NCI-H446 (cell line): Measurements from ENCODE around the gene FBXO5.
"Not testable (repeated sequence)": the region's sequence is repeated elsewhere in the genome, so short reads cannot be mapped to it uniquely, and the experiment has no call there.

ENCODE experiments used
- DNase-seq, 2 experiments: peaks; one replicate each; lab custom pipeline; 2025; lab: John Stamatoyannopoulos, UW

Gene FBXO5, protein sequence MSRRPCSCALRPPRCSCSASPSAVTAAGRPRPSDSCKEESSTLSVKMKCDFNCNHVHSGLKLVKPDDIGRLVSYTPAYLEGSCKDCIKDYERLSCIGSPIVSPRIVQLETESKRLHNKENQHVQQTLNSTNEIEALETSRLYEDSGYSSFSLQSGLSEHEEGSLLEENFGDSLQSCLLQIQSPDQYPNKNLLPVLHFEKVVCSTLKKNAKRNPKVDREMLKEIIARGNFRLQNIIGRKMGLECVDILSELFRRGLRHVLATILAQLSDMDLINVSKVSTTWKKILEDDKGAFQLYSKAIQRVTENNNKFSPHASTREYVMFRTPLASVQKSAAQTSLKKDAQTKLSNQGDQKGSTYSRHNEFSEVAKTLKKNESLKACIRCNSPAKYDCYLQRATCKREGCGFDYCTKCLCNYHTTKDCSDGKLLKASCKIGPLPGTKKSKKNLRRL

DNA sequence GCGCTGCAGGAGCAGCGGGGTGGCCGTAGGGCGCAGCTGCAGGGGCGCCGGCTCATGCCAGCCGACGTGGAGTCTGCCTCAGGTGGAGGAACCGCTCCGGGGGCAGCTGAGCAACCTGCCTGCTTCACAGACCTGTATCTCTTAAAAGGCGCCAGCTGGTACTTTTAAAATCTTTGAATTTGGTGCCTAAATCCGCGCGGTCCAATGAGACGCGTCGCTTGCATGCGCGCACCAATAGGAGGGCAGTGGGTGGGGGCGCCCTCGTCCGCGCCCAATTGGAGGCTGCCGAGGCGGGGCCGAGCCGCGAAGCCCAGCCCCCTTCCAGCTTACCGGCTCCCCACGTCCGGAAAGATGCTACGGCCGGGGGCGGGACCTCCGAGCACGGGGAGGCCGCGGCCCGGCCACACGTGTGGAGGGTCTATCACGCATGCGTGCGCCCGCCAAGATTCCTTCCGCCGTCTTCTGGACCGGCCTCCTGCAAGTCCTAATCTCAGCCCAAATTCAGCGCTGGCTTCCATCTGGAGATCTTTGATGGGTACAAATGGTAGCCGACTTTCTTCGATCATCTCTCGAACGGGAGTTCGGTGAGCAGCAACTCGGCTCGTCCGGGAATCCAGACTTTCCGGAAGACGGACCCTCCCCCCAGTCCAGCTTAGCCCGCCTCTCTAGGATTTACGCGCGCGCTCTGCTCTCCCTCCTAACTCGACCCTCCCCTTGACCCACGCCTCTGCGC is at the start of gene FBXO5:
Gene FBXO5 (minus strand): TSS at position 138 of the 733 bp plus-strand sequence. CDS start 82 bp downstream, at position 56.
- peak; percentile 89 to 96 for DNase-seq

DNA sequence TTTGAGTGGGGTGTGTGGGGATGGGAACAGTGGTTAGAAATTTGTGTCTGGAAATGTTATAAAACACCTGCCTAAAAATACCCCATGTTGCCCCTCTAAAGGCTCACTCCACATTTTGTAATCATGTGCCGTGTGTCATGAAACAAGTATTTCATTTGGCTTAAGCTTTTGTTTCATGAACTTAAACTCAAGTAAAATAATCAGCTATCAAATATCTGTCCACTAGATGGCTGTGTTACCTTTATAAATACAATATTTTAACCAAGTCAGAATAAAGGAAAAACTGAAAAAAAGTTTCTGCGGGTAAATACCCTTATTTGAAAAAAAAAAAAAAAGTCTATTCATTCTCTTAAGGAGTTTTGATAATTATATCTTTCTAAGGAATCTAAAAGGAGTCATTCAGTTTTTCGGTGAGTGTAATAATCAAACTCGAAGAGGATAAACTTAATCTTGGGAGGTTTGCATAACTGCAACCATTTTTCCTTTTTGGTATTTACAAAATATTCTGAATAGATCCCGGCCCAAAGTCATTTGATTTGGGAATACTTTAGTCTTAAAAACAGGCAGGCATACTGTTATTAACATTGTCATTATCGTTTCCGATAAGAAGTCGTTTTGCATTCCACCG is 49.5 kb upstream of the FBXO5 start:
- no peak for DNase-seq

DNA sequence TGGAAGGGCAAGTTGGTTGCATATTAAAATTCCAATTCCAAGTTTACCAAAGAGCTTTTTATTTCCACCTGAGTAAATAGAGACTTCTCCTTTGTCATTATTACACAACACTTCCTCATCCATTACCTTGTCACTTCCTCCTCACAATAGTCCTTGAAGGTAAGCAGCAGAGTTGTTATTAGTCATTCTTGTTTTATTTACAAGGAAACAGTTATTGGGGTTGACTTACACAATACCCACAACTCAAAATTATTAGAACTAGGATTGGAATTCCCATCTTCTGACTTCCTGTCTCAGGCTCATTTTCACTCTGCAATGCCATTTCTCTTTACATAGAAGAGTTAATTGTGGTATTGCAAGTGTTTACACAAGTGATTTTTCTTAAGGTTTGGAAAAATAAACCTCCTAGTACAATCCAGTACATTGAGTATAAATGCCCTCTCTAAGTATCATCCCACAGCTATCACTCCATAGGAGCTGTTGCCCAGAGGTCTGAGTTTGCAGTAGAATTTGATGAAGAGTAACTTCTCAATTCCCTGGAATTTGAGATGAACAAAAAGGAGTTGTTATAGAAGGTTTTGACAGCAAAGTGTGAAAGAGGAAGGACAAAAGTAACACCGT is 48.6 kb upstream of the FBXO5 start:
- DNase-seq: no peak

DNA sequence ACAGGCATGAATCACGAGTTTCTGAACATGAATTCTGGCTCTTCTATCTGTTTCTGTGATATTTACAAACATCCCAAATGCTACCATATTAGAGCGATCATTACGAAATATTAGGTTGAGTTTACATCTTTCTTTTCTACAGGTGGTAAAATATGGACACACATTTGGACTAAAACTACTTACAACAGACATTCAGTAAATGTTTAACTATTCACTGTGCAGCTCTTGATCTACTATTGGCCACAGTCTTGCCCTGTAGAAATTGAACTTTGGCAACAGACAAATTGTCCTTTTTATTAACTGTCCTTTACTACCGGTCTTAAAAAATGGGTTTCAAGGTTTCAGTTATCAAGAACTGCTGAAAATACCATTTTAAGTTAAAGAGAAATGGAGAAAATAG is 46.1 kb upstream of the FBXO5 start:
- DNase-seq: no peak

DNA sequence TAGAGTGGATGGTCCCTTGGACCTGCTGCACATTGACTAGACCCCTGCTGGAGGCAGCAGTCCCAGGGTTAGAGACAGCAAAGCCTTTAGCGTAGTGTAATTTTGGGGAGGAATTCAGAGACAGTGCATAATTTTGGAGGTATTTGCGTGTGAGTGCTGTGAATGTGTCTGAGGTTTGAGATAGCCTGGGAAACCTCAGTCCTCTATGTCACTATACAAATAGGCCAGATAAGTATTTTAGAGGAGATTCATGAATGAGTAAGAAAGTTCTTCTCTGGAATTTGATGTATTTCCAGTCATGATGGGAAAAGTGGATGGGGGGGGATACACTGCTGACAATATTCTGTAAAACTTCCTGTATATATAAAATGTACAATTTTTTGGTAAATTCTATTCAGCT is 45.4 kb upstream of the FBXO5 start:
- DNase-seq: no peak

DNA sequence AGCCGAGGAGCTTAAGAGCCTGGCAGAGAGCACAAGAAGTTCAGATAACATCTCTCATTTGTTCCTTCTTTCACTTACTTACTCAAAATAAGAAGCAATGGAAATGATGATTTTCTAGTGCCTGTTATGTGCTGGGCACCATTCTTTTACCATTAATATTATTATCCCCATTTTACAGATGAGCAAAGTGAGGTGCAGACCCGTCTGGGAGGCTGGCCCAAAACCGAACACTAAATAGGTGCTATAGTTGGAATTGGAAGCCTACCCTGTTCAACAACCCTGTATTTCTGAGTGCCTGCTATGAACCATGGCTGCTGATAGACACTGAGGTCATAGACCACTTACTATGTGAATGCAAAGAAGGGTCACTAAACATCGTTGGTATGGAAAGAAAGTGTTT is 44.6 kb upstream of the FBXO5 start:
- DNase-seq: no peak

DNA sequence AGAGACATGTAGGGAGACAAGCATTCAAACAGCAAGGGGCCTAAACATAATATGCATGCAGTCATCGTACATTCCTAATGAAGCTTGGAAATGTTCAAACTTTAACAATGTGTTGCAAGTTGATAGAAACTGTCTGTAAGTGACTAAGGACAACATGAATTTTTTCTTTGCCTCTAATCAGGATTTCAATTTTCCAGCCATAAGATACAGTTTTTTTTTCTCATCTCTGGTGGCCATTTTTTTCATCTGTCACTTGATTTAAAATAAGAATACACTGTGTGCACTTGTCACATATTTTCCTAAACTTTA is 41.8 kb upstream of the FBXO5 start:
- no peak for DNase-seq

GRCh38 chr6:153023977-153024708 is 41.3 kb upstream of the FBXO5 start:
- DNase-seq: peak; percentile 20 to 56

DNA sequence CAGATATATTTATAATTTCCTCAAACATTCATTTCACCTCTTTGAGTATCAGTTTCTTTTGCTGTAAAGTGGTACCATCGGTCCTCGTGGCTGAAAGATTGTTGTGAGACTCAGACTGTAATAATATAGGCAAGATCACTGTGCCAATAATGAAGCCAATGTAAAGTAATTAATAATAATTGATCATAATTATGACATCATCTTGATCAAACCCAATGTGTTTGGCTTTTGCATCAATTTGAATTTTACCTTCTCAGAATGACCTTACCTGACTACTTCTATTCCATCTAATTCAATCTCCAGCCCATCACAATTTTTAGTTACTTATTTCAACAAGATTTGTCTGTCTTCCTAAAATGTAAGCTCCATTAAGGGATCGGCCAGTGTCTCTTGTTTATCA is 35.5 kb upstream of the FBXO5 start:
- no peak for DNase-seq

GRCh38 chr6:153016846-153017245 is 34.0 kb upstream of the FBXO5 start:
- no peak for DNase-seq

- DNase-seq: no peak
These were observed 32.3 kb upstream of the FBXO5 start for GRCh38 chr6:153015094-153015640.

- DNase-seq: no peak
These were observed 30.6 kb upstream of the FBXO5 start for GRCh38 chr6:153013438-153013837.

DNA sequence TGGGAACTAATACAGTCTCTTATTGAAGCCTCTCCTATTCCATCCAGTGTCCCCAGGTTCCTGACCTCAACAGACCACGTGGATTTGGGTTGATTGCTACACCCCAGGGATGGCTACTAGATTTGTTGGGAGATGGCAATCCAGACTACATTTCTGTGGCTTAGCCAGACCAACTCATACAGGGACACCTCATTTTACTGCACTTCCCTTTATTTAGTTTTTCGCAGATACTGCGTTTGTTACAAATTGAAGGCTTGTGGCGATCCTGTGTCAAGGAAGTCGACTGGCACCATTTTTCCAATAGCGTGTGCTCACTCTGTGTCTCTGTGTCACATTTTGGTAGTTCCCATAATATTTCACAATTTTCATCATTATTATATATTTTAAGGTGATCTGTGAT is 30.0 kb upstream of the FBXO5 start:
- no peak for DNase-seq

DNA sequence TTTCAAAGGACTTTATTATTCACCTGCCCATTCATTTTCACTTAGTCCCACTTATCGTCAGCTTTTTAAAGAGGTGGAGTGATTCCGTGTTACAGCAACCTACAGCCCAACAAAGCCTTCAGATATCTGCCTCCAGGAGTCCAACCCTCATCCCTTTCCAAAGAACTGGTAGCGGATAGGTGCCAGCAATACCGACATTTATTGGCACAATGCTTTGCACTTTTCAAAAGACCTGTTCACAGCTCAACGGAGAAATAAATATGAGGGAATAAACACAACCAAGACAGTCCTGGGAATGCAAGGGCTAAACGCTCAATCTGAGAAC is 20.5 kb upstream of the FBXO5 start:
- no peak for DNase-seq

GRCh38 chr6:153002613-153003365 is 19.9 kb upstream of the FBXO5 start, which contains the start of gene MTRF1L:
MTRF1L (minus strand) TSS chr6:153002709; CDS start chr6:153002685, 24 bp downstream.
- DNase-seq: peak; percentile 80 to 94

DNA sequence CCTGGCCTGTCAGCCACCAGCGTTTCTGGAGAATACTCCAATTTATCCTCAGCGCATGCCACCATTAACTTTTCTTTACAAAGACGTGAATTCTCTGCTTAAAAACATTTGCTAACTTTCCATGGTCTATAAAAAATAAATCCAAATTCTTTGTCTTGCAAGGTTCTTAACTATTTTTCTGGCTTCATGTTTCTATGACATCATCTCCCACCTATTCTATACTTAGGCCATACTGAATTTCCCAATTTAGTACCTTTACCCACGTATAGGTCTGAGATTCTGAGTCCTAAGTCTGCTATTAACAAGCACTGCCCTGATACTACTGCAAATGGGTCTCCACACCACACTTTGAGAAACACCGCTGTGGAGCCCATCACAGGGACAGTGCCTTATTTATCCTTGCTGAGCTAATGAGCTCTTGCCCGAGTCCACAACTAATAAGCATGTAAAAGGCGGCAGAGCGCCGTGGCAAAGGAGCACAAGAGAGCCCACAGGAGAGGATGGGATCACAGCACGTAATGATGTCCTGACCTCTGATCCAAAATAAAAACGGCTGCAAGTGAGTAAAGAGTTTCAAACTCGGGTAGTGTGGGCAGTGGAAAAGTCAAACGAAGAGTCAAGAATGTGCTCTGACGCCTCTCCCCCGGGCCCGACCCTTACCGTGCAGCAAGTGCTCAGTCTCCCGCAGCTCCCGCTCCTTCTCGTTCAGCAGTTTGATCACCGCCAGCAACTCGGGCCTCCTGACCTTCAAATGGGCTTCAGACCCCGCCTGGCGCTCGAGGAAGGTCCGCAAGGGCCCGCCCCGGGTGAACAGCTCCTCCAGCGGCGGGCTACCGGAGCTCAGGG is 19.1 kb upstream of the FBXO5 start:
- DNase-seq: no peak

DNA sequence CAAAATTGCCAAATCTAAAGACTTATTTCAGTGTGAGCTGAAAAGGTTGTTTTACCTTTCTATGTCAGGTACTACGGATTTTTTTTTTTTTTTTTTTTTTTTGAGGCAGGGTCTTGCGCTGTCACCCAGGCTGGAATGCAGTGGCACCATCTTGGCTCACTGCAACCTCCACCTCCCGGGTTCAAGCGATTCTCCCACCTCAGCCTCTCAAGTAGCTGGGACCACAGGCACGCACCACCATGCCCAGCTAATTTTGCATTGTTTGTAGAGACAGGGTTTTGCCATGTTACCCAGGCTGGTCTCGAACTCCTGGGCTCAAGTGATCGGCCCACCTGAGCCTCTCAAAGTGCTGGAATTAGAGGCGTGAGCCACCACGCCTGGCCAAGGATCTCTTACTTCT is 17.9 kb upstream of the FBXO5 start:
- not testable (repeated sequence) for DNase-seq

DNA sequence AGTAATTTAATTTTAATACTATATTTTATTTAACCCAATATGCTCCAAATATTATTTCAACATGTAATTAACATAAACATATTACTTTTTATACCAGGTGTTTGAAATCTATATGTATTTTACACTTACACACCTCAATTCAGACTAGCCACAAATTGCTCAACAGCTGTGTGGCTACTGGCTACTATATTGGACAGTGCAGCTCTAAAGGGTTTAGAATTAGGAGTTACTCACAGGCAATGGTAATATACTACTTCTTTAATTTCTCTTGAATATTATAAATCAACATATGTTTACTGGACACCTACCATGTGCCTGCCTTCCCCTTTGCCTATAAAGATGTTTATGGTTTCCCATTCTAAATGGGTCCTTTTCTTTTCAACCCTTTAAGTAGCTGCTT is 17.4 kb upstream of the FBXO5 start:
- no peak for DNase-seq

GRCh38 chr6:152999538-152999937 is 16.7 kb upstream of the FBXO5 start:
- DNase-seq: not testable (repeated sequence)

- no peak for DNase-seq
These were observed 11.0 kb upstream of the FBXO5 start for GRCh38 chr6:152993847-152994246.
